Inferior parietal cortex (tissue), 1 donor: ENCODE data around the gene SLC22A12.
"Not testable (repeated sequence)": the region's sequence is repeated elsewhere in the genome, so short reads cannot be mapped to it uniquely, and the experiment has no call there.

Experiments
- DNase-seq: peaks from one replicate; pipeline ENCODE4 v3.0.0-alpha.2; 2016; ENCODE audit errors: extremely low spot score

The SLC22A12 gene

GRCh38 chr11:64585150-64585549 is 5.9 kb upstream of the SLC22A12 start:
- no peak for DNase-seq

DNA sequence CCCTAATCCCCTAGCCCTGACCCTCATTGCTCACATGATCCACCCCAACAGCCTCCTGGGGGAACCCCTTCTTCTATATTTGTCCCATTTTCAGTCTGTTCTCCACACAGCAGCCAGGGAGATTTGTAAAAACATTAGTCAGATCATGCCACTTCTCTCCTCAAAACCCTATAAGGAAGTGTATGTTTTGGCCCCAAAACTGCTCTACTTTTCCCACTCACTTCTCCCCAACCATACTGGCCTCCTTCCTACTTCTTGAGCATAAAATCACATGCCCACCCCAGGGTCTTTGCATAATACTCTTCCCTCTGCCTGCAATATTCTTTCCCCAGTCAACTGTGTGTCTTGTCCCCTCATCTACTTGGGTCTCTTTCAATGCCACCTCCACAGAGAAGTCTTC is 4.7 kb upstream of the SLC22A12 start:
- DNase-seq, result no peak

DNA sequence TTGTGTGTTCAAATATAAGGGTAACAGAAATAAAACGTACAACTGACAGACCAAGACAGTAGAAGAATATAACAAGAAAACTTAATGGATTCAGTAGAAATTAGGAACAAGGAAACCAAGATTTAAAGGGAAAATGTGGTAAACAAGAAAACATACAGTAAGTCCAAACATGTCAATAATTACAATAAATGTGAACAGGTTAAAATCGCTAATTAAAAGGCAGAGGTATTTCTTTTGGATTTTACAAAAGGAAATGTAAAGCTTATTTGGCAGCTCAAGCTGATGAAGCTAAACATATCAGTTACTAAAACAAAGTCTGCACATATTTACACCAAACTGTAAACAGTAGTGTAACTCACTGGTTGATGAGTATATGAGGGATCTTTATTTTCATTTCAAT is 2.3 kb upstream of the SLC22A12 start:
- DNase-seq, result no peak

DNA sequence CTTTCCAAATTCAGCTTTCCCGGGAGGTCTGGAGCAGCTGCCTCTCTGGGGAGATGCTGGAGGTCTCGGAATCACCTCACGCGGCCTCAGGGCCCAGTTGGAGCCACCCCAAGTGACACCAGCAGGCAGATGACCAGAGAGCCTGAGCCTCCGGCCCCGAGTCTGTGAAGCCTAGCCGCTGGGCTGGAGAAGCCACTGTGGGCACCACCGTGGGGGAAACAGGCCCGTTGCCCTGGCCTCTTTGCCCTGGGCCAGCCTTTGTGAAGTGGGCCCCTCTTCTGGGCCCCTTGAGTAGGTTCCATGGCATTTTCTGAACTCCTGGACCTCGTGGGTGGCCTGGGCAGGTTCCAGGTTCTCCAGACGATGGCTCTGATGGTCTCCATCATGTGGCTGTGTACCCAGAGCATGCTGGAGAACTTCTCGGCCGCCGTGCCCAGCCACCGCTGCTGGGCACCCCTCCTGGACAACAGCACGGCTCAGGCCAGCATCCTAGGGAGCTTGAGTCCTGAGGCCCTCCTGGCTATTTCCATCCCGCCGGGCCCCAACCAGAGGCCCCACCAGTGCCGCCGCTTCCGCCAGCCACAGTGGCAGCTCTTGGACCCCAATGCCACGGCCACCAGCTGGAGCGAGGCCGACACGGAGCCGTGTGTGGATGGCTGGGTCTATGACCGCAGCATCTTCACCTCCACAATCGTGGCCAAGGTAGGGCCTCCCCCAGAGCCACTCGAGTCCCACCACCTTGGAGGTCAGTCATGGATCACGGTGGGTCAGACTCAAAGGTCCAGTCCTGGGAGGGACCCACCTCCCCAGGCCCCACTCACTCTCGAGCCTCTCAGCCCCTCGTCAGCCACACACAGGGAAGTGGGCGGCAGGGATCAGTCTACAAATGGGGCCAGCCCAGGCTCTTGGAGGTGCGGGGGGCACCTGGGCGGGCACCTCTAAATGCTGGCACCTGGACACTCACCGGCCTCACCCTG is 525 bp downstream of the SLC22A12 start:
- DNase-seq, result no peak

- DNase-seq, result no peak
Observed at GRCh38 chr11:64592234-64592615, 1.2 kb downstream of the SLC22A12 start.

GRCh38 chr11:64592656-64593055 is 1.6 kb downstream of the SLC22A12 start:
- DNase-seq, result no peak

- no peak for DNase-seq
Observed at GRCh38 chr11:64593156-64594105, 2.4 kb downstream of the SLC22A12 start.

GRCh38 chr11:64594159-64594939 is 3.3 kb downstream of the SLC22A12 start:
- DNase-seq, result no peak

GRCh38 chr11:64595922-64596321 is 4.9 kb downstream of the SLC22A12 start:
- DNase-seq, result not testable (repeated sequence)

GRCh38 chr11:64597671-64598101 is 6.7 kb downstream of the SLC22A12 start:
- no peak for DNase-seq

GRCh38 chr11:64598106-64598796 is 7.2 kb downstream of the SLC22A12 start:
- no peak for DNase-seq

GRCh38 chr11:64598797-64599697 is 8.0 kb downstream of the SLC22A12 start:
- no peak for DNase-seq

DNA sequence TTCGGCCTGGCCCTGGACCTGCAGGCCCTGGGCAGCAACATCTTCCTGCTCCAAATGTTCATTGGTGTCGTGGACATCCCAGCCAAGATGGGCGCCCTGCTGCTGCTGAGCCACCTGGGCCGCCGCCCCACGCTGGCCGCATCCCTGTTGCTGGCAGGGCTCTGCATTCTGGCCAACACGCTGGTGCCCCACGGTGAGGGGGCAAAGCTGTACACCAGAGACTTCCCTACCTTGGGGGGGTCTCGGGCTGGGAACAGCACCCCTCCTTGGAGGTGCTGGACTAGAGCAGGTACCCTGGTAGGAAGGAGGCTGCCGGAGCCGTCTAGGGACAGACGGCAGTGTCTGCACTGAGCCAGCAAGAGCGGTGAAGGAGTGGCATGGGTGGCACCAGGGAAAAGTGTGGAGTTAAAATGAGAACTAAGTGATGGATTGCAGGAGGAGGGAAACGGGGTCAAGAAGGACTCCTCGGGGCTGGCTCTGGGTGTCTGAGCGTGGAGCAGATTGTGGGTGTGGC is 8.7 kb downstream of the SLC22A12 start:
- DNase-seq, result no peak

- no peak for DNase-seq
Observed at GRCh38 chr11:64600281-64600992, 9.4 kb downstream of the SLC22A12 start.

- DNase-seq, result no peak
Observed at GRCh38 chr11:64601605-64602465, 10.8 kb downstream of the SLC22A12 start.

GRCh38 chr11:64602466-64603070 is 11.5 kb downstream of the SLC22A12 start:
- no peak for DNase-seq

- no peak for DNase-seq
Observed at GRCh38 chr11:64603411-64604110, 12.5 kb downstream of the SLC22A12 start.
